ENCODE data around the gene CALD1.

CALD1 gene

GRCh38 chr7:134819401-134819800, 40.0 kb downstream of the CALD1 start:
- DNase-seq (ENCODE audit: low spot score) = no peak
- CTCF ChIA-PET = no interaction called here
- TF ChIP-seq CTCF (conservative IDR thresholded peaks at IDR 0.05; ENCODE audit: low read depth) = no peak
- H3K27ac ChIP-seq = no peak overlapping the region
- POLR2A ChIA-PET (ENCODE audit: low non-redundant PET) = interaction anchor here (0.6 kb wide), 1 partner anchor 348 kb away, joined by 5 read pairs; no protein-coding TSS in a partner anchor

GRCh38 chr7:134820295-134820694, 40.9 kb downstream of the CALD1 start:
- POLR2A ChIA-PET (ENCODE audit: low non-redundant PET) = no interaction called here
- H3K27ac ChIP-seq = no peak overlapping the region
- DNase-seq (ENCODE audit: low spot score) = no peak
- CTCF ChIA-PET = no interaction called here
- no peak for TF ChIP-seq CTCF (conservative IDR thresholded peaks at IDR 0.05; ENCODE audit: low read depth)

GRCh38 chr7:134820778-134821177, 41.3 kb downstream of the CALD1 start:
- POLR2A ChIA-PET (ENCODE audit: low non-redundant PET) = no interaction called here
- TF ChIP-seq CTCF (conservative IDR thresholded peaks at IDR 0.05; ENCODE audit: low read depth) = no peak
- CTCF ChIA-PET = no interaction called here

GRCh38 chr7:134823400-134823799, 44.0 kb downstream of the CALD1 start:
- H3K27ac ChIP-seq = no peak overlapping the region
- TF ChIP-seq CTCF (conservative IDR thresholded peaks at IDR 0.05; ENCODE audit: low read depth) = no peak
- POLR2A ChIA-PET (ENCODE audit: low non-redundant PET) = no interaction called here
- no peak for DNase-seq (ENCODE audit: low spot score)
- CTCF ChIA-PET = interaction anchor here (0.5 kb wide), 1 partner anchor 752 kb away, joined by 6 read pairs; no protein-coding TSS in a partner anchor

More at GRCh38 chr7:134820778-134821177, 41.3 kb downstream of the CALD1 start:
- H3K27ac ChIP-seq = no peak overlapping the region
- no peak for DNase-seq (ENCODE audit: low spot score)

- ChIA-PET CTCF (interaction anchor here (1.2 kb wide), 1 partner anchor 9 kb away, joined by 3 read pairs; no protein-coding TSS in a partner anchor), POLR2A (ENCODE audit: low non-redundant PET) (no interaction called here)
- H3K27ac ChIP-seq = no peak overlapping the region
- no peak for DNase-seq (ENCODE audit: low spot score)
- no peak for TF ChIP-seq CTCF (conservative IDR thresholded peaks at IDR 0.05; ENCODE audit: low read depth)
Measured at GRCh38 chr7:134825666-134826065, 46.2 kb downstream of the CALD1 start.

GRCh38 chr7:134826105-134826504, 46.7 kb downstream of the CALD1 start:
- TF ChIP-seq CTCF (conservative IDR thresholded peaks at IDR 0.05; ENCODE audit: low read depth) = no peak
- DNase-seq (ENCODE audit: low spot score) = no peak
- CTCF ChIA-PET = interaction anchor here (1.2 kb wide), 1 partner anchor 9 kb away, joined by 3 read pairs; no protein-coding TSS in a partner anchor
- POLR2A ChIA-PET (ENCODE audit: low non-redundant PET) = no interaction called here
- no peak overlapping the region for H3K27ac ChIP-seq

- H3K27ac ChIP-seq = no peak overlapping the region
- ChIA-PET CTCF (no interaction called here), POLR2A (ENCODE audit: low non-redundant PET) (no interaction called here)
- no peak for DNase-seq (ENCODE audit: low spot score)
- TF ChIP-seq CTCF (conservative IDR thresholded peaks at IDR 0.05; ENCODE audit: low read depth) = no peak
Measured at GRCh38 chr7:134827436-134827835, 48.0 kb downstream of the CALD1 start.
